IPS DF 6.9 (cell line): ENCODE results near the gene COL4A1.

Experiments used
- DNase-seq: peaks from one replicate; pipeline ENCODE4 v3.0.0-alpha.2; 2013; ENCODE audit warnings: low read depth, low spot score
- H3K27ac ChIP-seq: one replicate; pipeline ENCODE4 v1.5.1; 2013; ENCODE audit warnings: low read length, control low read depth
- H3K27me3 ChIP-seq: 2 replicates; pipeline ENCODE4 v1.6.1; 2013; ENCODE audit warnings: mild to moderate bottlenecking, low read length; ENCODE audit not compliant: control insufficient read depth, insufficient read depth
- H3K36me3 ChIP-seq: 2 replicates; pipeline ENCODE4 v1.6.1; 2013; ENCODE audit warnings: low read length; ENCODE audit not compliant: control insufficient read depth, insufficient read depth
- H3K4me1 ChIP-seq: 2 replicates; pipeline ENCODE4 v1.6.1; 2013; ENCODE audit warnings: low read length; ENCODE audit not compliant: control insufficient read depth, insufficient read depth
- H3K4me3 ChIP-seq: 2 replicates; pipeline ENCODE4 v1.5.1; 2013; ENCODE audit warnings: mild to moderate bottlenecking, low read length
- H3K9me3 ChIP-seq: 2 replicates; pipeline ENCODE4 v1.6.1; 2013; ENCODE audit warnings: low read length, inconsistent platforms; ENCODE audit not compliant: control insufficient read depth, insufficient read depth
- WGBS: extraction: QIAGEN DNeasy Blood & Tissue Kit; methylation state at CpG from one replicate; pipeline ENCODE4 v1.1.7; 2013; ENCODE audit warnings: mixed read lengths, missing lambda C conversion rate; ENCODE audit not compliant: insufficient read length, insufficient coverage; 5-methylcytosine and 5-hydroxymethylcytosine counted together

The COL4A1 gene

GRCh38 chr13:110293037-110293436 lies 13.9 kb downstream of the COL4A1 start:
- H3K27me3 ChIP-seq, result no peaks in the 10 kb centered on the region
- no CpG with 5 or more reads among the region's 7 CpGs for WGBS
- no peaks in the 10 kb centered on the region for H3K9me3 ChIP-seq
- H3K36me3 ChIP-seq, result no peaks in the 10 kb centered on the region
- DNase-seq, result no peak
- H3K27ac ChIP-seq, result no peak overlapping the region
- H3K4me1 ChIP-seq, result no peaks in the 10 kb centered on the region; the same call in 1 of the 2 replicates
- no peak overlapping the region for H3K4me3 ChIP-seq

- Histone ChIP-seq H3K36me3 (no peaks in the 10 kb centered on the region), H3K27me3 (no peaks in the 10 kb centered on the region), H3K4me1 (no peaks in the 10 kb centered on the region; the same call in 1 of the 2 replicates), H3K27ac (no peak overlapping the region), H3K9me3 (no peaks in the 10 kb centered on the region), H3K4me3 (no peak overlapping the region)
- DNase-seq, result no peak
- no CpG with 5 or more reads among the region's 9 CpGs for WGBS
Observed at GRCh38 chr13:110291286-110291685, 15.7 kb downstream of the COL4A1 start.

GRCh38 chr13:110290826-110291225 lies 16.1 kb downstream of the COL4A1 start:
- H3K27ac ChIP-seq, result no peak overlapping the region

GRCh38 chr13:110290153-110290552 lies 16.8 kb downstream of the COL4A1 start:
- H3K4me1 ChIP-seq, result no peaks in the 10 kb centered on the region; the same call in 1 of the 2 replicates
- no peaks in the 10 kb centered on the region for H3K9me3 ChIP-seq
- H3K4me3 ChIP-seq, result no peak overlapping the region
- H3K36me3 ChIP-seq, result no peaks in the 10 kb centered on the region
- H3K27ac ChIP-seq, result no peak overlapping the region
- no CpG with 5 or more reads among the region's 10 CpGs for WGBS
- DNase-seq, result no peak
- H3K27me3 ChIP-seq, result no peaks in the 10 kb centered on the region

More at GRCh38 chr13:110290826-110291225, 16.1 kb downstream of the COL4A1 start:
- DNase-seq, result no peak
- Histone ChIP-seq H3K4me1 (no peaks in the 10 kb centered on the region; the same call in 1 of the 2 replicates), H3K9me3 (no peaks in the 10 kb centered on the region), H3K27me3 (no peaks in the 10 kb centered on the region), H3K36me3 (no peaks in the 10 kb centered on the region), H3K4me3 (no peak overlapping the region)
- no CpG with 5 or more reads among the region's 15 CpGs for WGBS

GRCh38 chr13:110289661-110290060 lies 17.3 kb downstream of the COL4A1 start:
- no peaks in the 10 kb centered on the region for H3K36me3 ChIP-seq
- no peak overlapping the region for H3K4me3 ChIP-seq
- no peak overlapping the region for H3K27ac ChIP-seq
- H3K27me3 ChIP-seq, result no peaks in the 10 kb centered on the region
- WGBS, result no CpG with 5 or more reads among the region's 11 CpGs
- no peaks in the 10 kb centered on the region; the same call in 1 of the 2 replicates for H3K4me1 ChIP-seq
- no peak for DNase-seq
- no peaks in the 10 kb centered on the region for H3K9me3 ChIP-seq

GRCh38 chr13:110289174-110289573 lies 17.8 kb downstream of the COL4A1 start:
- no peaks in the 10 kb centered on the region for H3K36me3 ChIP-seq
- no peak for DNase-seq

GRCh38 chr13:110286833-110287819 lies 19.8 kb downstream of the COL4A1 start:
- H3K27ac ChIP-seq, result no peak overlapping the region
- no CpG with 5 or more reads among the region's 21 CpGs for WGBS
- H3K4me1 ChIP-seq, result no peaks in the 10 kb centered on the region; the same call in 1 of the 2 replicates
- no peaks in the 10 kb centered on the region for H3K36me3 ChIP-seq
- no peaks in the 10 kb centered on the region for H3K9me3 ChIP-seq
- no peak for DNase-seq
- H3K27me3 ChIP-seq, result no peaks in the 10 kb centered on the region
- no peak overlapping the region for H3K4me3 ChIP-seq

More at GRCh38 chr13:110289174-110289573, 17.8 kb downstream of the COL4A1 start:
- no CpG with 5 or more reads among the region's 9 CpGs for WGBS
- Histone ChIP-seq H3K27me3 (no peaks in the 10 kb centered on the region), H3K9me3 (no peaks in the 10 kb centered on the region), H3K27ac (no peak overlapping the region), H3K4me1 (no peaks in the 10 kb centered on the region; the same call in 1 of the 2 replicates), H3K4me3 (no peak overlapping the region)

- no CpG with 5 or more reads among the region's 14 CpGs for WGBS
- Histone ChIP-seq H3K36me3 (no peaks in the 10 kb centered on the region), H3K9me3 (no peaks in the 10 kb centered on the region), H3K4me1 (no peaks in the 10 kb centered on the region; the same call in 1 of the 2 replicates), H3K27ac (no peak overlapping the region), H3K4me3 (no peak overlapping the region), H3K27me3 (no peaks in the 10 kb centered on the region)
- DNase-seq, result no peak
Observed at GRCh38 chr13:110285991-110286832, 20.7 kb downstream of the COL4A1 start.

GRCh38 chr13:110284779-110285484 lies 22.0 kb downstream of the COL4A1 start:
- Histone ChIP-seq H3K36me3 (no peaks in the 10 kb centered on the region), H3K4me1 (no peaks in the 10 kb centered on the region), H3K27me3 (no peaks in the 10 kb centered on the region), H3K9me3 (no peaks in the 10 kb centered on the region), H3K27ac (no peak overlapping the region), H3K4me3 (no peak overlapping the region)
- no CpG with 5 or more reads among the region's 11 CpGs for WGBS
- DNase-seq, result no peak
